ENCODE measurements around the gene GATA2.

The GATA2 gene

GRCh38 chr3:128501431-128501830, 8.4 kb upstream of the GATA2 start:
- no peak for DNase-seq

- DNase-seq, result no peak
Measured at GRCh38 chr3:128500556-128500955, 7.6 kb upstream of the GATA2 start.

- DNase-seq, result no peak
Measured at GRCh38 chr3:128499724-128500275, 6.8 kb upstream of the GATA2 start.

DNA sequence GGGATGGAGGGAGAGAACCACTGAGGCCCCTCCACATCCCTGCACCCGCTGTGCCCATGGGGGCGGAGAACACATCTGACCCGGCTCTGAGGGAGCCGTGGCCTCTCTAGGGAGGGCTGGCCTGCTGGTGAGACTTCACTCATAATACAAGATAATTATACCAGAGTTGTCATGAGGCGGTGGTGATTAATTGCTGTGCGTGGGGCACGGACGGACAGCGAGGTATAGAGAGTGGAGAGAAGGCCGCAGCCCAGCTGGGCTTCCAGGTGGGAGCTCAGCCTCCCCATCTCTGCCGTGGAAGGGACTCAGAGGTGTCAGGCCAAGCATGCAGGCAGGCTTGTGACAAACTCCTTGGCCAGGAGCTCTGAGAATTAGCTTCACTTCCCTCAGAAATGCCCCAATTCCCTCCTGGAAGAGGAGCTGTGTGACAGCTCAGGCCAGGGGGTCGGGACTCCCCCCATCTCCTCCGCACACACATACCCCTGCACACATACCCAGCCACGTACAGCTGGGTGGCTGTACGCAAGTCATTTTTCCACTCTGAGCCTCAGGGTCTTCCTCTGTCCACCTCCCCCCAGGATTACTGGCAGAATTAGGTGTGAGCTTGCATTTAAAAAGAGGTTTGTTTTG, 6.0 kb upstream of the GATA2 start:
- DNase-seq, result no peak

DNA sequence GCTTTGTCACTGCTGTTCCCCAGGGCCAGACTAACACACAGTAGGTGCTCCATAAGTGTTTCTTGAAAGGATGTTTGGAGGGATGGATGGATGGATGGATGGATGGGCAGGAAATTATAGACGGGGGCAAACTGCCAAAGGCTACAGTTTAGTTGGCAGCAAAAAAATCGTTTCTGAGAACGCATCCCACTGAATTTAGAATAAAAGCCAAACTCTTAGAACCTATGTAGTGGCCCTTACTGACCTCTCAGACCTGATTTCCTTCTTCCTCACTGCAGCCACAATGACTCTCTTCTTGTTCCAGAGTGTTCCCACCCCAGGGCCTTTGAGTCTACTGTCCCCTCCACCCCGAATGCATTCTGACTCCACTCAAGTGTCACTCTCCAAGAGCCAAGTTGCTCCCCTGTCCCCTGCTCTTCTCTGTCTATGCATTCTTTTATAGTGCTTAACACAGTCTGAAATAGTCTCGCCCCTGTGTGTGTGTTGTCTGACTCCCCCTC, 5.2 kb upstream of the GATA2 start:
- no peak for DNase-seq

- DNase-seq, result peak; percentile 62
Measured at GRCh38 chr3:128497305-128498126, 4.5 kb upstream of the GATA2 start.

GRCh38 chr3:128496602-128497304, 3.8 kb upstream of the GATA2 start:
- DNase-seq, result no peak

- DNase-seq, result no peak
Measured at GRCh38 chr3:128496019-128496601, 3.1 kb upstream of the GATA2 start.

DNA sequence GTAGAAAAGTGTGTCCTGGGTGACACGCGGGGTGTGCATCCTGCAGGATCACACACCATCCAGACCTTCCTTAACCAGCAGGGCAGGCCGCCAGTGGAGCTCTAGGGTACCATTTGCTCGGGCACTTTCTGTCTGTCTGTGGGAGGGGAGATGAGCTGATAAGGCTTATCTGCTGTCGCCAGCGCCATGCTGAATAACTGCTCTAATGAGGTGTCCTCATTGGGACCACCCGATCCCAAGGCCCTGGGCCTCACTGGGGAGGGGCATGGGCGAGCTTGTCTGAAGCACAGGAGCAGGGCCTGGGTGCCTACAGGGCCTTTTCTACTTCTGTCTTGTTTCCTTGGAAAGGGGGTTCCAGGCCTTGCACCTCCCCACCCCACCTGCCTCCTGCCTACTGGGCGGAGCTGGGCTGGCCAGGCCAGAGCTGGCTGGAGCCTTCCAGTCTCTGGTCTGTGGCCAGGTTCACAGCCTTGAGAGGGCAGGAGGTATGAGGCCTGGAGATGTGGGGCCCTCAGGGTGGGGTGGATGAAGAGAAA, 2.5 kb upstream of the GATA2 start:
- no peak for DNase-seq

DNA sequence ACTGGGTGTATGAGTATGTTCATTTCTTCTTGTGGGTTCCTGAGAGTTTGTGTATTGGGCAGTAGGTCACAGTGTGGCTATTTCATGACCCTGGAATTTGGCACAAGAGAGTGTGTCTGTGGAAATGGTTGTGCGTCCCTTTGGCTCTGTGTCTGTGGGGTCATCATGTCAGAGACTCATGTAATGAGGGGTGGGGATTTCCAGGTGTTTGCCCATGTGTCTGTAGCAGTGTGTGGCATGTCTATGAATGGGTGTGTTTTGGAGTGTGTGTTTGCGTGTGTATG, 1.3 kb upstream of the GATA2 start:
- DNase-seq, result no peak

DNA sequence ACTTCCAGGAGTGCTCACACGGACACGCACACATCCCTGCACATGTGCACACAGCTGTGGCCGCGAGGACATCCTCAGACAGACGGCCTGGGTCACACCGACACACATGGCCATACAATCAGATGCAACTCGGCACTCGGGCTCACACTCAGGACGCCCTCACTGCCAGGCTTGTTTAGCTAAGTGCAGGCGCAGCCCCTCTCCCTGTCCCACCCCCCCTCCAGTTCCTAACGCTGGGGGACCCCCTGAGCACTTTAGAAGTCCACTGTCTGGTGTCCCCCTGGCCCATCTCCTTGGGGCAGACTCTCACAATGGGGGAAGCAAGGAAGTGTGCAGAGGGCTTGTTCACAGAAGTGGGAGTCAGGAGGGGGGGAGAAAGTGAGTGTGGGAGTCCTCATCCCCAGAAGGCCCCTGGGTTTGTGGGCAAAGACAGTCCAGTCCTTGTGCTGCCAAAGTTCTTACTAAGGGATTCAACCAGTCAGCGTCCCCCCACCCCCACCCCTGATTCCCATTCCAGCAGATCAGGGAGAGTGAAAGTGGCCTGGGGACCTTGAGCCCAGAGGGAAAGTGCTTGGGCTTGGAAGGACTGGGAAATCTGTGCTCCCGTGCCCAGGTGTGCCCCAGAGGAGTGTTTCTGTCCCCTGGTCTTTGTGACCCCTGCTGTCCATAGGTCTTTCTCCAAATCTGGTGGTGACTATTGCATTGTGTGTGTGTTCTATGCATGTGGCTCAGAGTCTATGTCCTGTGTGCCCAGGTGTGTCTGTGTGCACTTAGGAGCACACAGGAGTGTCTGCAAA, 767 bp upstream of the GATA2 start:
- DNase-seq, result no peak

DNA sequence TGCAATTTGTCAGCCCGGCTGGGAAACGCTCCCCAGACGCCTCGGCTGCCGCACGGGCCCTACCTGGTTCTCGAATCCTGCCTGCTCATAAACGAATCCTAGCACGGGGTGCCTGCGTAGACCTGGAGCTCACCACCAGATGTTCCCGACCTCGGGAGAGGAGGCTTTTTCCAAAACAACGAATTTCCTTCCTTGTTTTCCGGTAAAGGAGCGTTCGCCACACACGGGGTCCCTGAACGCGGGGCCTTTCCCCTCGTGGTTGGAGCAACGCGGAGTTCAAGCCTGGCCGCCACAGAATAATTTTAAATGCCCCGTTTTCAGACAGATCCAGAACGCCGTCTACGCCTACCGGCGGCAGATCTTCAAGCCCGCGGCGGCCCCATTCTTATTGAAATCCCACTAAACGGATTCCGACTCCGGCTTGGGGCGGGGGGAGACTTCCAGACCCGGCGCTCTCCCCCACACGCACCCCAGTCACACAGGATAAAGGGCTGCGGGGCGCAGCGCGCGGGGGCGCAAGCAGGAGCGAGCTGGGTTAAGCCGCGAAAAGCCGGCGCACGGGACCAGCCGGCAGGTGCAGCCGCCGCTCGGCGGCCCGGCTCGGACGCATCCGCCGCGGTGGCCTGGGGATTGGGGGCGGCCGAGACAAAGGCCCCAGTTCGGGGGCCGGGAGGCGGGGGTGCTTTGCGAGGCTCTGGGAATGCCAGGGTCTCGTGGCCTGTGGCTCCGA, 895 bp downstream of the GATA2 start:
- DNase-seq, result no peak

DNA sequence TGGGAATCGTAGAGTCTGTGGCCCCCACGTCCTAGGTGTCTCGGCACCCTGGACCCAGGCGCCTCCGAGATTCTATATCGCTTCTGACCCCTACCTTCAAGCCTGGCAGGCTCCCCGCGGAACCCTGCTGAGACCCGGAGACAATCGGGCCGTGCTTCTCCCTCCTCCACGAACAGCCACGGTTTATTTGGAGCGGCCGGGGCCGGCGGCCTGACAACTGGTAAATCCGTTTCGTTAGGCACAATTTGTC, 1.4 kb downstream of the GATA2 start:
- no peak for DNase-seq

- no peak for DNase-seq
Measured at GRCh38 chr3:128490915-128491690, 1.9 kb downstream of the GATA2 start.

DNA sequence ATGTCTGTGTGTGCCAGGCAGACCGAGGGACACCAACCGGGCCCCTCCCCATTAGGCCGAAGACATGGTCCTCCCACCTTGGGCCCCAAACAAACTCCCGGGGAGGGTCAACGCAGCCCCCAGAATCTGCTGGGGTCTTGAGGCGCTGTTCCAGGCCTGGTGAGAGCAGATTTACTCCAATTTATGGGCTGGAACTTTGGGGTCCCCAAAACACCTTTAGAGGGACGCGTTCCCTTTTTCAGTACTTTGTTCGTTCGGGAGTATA, 2.4 kb downstream of the GATA2 start:
- DNase-seq, result no peak

GRCh38 chr3:128489927-128490649, 2.9 kb downstream of the GATA2 start:
- no peak for DNase-seq

- DNase-seq, result no peak
Measured at GRCh38 chr3:128489674-128489926, 3.4 kb downstream of the GATA2 start.

DNA sequence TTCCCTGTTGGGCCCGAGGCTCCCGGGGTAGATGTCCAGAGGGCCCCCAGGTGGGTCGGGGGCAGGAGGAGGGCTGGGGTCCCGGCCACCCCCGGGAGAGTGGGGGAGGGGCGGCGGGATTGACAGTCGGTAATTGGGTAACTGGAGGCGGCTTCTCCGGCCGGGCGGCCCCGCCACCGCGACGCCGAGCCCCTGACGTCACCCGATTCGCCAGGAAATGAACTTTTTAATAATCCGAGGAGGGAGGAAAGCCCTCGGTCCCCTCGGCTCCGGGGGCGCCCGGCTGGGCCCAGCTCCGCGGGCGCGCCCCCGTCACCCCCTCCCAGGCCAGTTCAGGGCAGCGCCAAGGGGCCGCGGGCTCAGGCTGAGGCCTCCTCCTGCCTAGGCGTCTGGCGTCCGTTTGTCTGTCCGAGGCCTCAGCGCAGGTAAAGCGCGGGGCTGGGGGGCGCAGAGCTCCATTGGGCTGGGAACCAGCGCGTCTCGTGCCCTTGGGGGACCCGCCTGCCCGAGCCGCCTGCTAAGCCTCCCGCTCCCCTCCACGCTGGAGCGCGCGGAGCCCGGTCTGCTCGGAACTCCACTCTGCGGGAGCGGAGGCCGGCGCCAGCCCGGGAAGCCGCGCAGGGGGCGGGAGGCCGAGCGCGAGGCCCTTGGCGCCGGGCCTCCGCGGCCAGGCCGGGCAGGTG, 3.9 kb downstream of the GATA2 start:
- DNase-seq, result no peak

GRCh38 chr3:128488636-128488990, 4.4 kb downstream of the GATA2 start:
- DNase-seq, result no peak
